Liver (tissue), 9 donors: ENCODE measurements around the gene DTNB. TPM values are rescaled to one million over a fixed set of nuclear protein-coding genes. Genes with fewer than 3 reads are reported as not detected.
A peak's percentile ranks its signal among the peaks of the same experiment; 100 is the strongest.

Experiments
- DNase-seq: peaks from one replicate; pipeline ENCODE4 v3.0.0-alpha.2; 2017; ENCODE audit warnings: low spot score
- H3K27ac ChIP-seq, 2 donors: one replicate each; pipeline ENCODE4 v1.7.0; 2013; ENCODE audit warnings: inconsistent platforms in 2 of 2, low read length in 2 of 2, control low read depth in 1 of 2, low read depth in 1 of 2, mild to moderate bottlenecking in 1 of 2
- H3K27me3 ChIP-seq, 4 donors: one replicate each; pipeline versions ENCODE4 v1.6.1 to v1.7.0; 2013; ENCODE audit warnings: low read length in 3 of 4, inconsistent platforms in 1 of 4, mild to moderate bottlenecking in 1 of 4, moderate library complexity in 1 of 4; ENCODE audit not compliant: control insufficient read depth in 4 of 4, insufficient read depth in 4 of 4
- H3K36me3 ChIP-seq, 4 donors: one replicate each; pipeline versions ENCODE4 v1.6.1 to v1.7.0; 2013; ENCODE audit warnings: low read length in 3 of 4, mild to moderate bottlenecking in 3 of 4, low read depth in 1 of 4, moderate library complexity in 1 of 4; ENCODE audit not compliant: control insufficient read depth in 4 of 4, insufficient read depth in 3 of 4
- H3K4me1 ChIP-seq, 4 donors: one replicate each; pipeline versions ENCODE4 v1.6.1 to v1.7.0; 2013; ENCODE audit warnings: low read length in 3 of 4, mild to moderate bottlenecking in 3 of 4, moderate library complexity in 1 of 4; ENCODE audit not compliant: control insufficient read depth in 4 of 4, insufficient read depth in 4 of 4
- H3K4me3 ChIP-seq, 3 donors: one replicate each; pipeline versions ENCODE4 v1.6.1 to v1.7.0; 2013; ENCODE audit warnings: low read length in 3 of 3, control low read depth in 1 of 3, low read depth in 1 of 3, mild to moderate bottlenecking in 1 of 3
- H3K9ac ChIP-seq, 2 donors: one replicate each; pipeline ENCODE4 v1.7.0; 2013; ENCODE audit warnings: low read length in 2 of 2, mild to moderate bottlenecking in 2 of 2, moderate library complexity in 2 of 2, control low read depth in 1 of 2, low read depth in 1 of 2
- H3K9me3 ChIP-seq, 4 donors: one replicate each; pipeline versions ENCODE4 v1.6.1 to v1.7.0; 2013; ENCODE audit warnings: low read length in 3 of 4; ENCODE audit not compliant: control insufficient read depth in 4 of 4
- ATF3 ChIP-seq: IDR thresholded peaks from 2 replicates; pipeline ENCODE4 v1.6.1; 2016; ENCODE audit warnings: antibody characterized with exemption
- EGR1 ChIP-seq, 2 donors: IDR thresholded peaks; 2 replicates each; pipeline ENCODE4 v1.6.1; 2016 to 2018; ENCODE audit warnings: antibody characterized with exemption in 2 of 2, low read depth in 2 of 2
- FOXA1 ChIP-seq: IDR thresholded peaks from 2 replicates; pipeline ENCODE4 v1.6.1; 2016; ENCODE audit warnings: antibody characterized with exemption
- FOXA2 ChIP-seq: IDR thresholded peaks from 2 replicates; pipeline ENCODE4 v1.6.1; 2016; ENCODE audit warnings: antibody characterized with exemption
- GABPA ChIP-seq, 2 donors: IDR thresholded peaks in 1 of 2; conservative IDR thresholded peaks in 1 of 2; 2 replicates each; pipeline ENCODE4 v1.6.1; 2016; ENCODE audit warnings: antibody characterized with exemption in 2 of 2, mild to moderate bottlenecking in 1 of 2, moderate library complexity in 1 of 2
- HNF4A ChIP-seq, 2 donors: conservative IDR thresholded peaks; 2 replicates each; pipeline ENCODE4 v1.6.1; 2016; ENCODE audit warnings: antibody characterized with exemption in 2 of 2, mild to moderate bottlenecking in 2 of 2
- HNF4G ChIP-seq: IDR thresholded peaks from 2 replicates; pipeline ENCODE4 v1.6.1; 2016; ENCODE audit warnings: antibody characterized with exemption
- JUND ChIP-seq, 2 donors: IDR thresholded peaks; 2 replicates each; pipeline ENCODE4 v1.6.1; 2016; ENCODE audit warnings: antibody characterized with exemption in 2 of 2
- NR2F2 ChIP-seq: IDR thresholded peaks from 2 replicates; pipeline ENCODE4 v1.6.1; 2016; ENCODE audit warnings: antibody characterized with exemption
- RAD21 ChIP-seq, 2 donors: IDR thresholded peaks; 2 replicates each; pipeline ENCODE4 v1.6.1; 2016; ENCODE audit warnings: antibody characterized with exemption in 2 of 2, mild to moderate bottlenecking in 2 of 2
- REST ChIP-seq: IDR thresholded peaks from 2 replicates; pipeline ENCODE4 v1.6.1; 2016; ENCODE audit warnings: antibody characterized with exemption, mild to moderate bottlenecking
- RXRA ChIP-seq, 2 donors: IDR thresholded peaks; 2 replicates each; pipeline ENCODE4 v1.6.1; 2017 to 2018; ENCODE audit warnings: antibody characterized with exemption in 2 of 2, mild to moderate bottlenecking in 1 of 2
- SP1 ChIP-seq: IDR thresholded peaks from 2 replicates; pipeline ENCODE4 v1.6.1; 2018; ENCODE audit warnings: antibody characterized with exemption, mild to moderate bottlenecking
- TAF1 ChIP-seq: conservative IDR thresholded peaks from 2 replicates; pipeline ENCODE4 v1.6.1; 2016; ENCODE audit warnings: antibody characterized with exemption, mild to moderate bottlenecking
- YY1 ChIP-seq: IDR thresholded peaks from 2 replicates; pipeline ENCODE4 v1.6.1; 2016; ENCODE audit warnings: antibody characterized with exemption, mild to moderate bottlenecking
- ZBTB33 ChIP-seq: IDR thresholded peaks from 2 replicates; pipeline ENCODE4 v1.6.1; 2016; ENCODE audit warnings: antibody characterized with exemption
- WGBS: extraction: QIAGEN DNeasy Blood & Tissue Kit; methylation state at CpG from one replicate; pipeline ENCODE4 v1.1.7; 2013; 5-methylcytosine and 5-hydroxymethylcytosine counted together
- polyA plus RNA-seq, 2 donors: library from polyadenylated mRNA; stranded (reverse) in 1 of 2; unstranded in 1 of 2; fragments of 200-250 nt in 1 of 2; fragments of >200 nt in 1 of 2; fragmentation: Nextera tagmentation in 1 of 2; extraction: Ambion mirVana in 1 of 2; gene quantifications; one replicate each; pipeline versions ENCODE4 v1.2.1 to v1.2.3, GENCODE V29; 2013 to 2015
- total RNA-seq, 2 donors: library from RNA; depleted of rRNA; stranded (reverse); fragments of >200 nt; gene quantifications; one replicate each; pipeline ENCODE4 v1.2.3, GENCODE V29; 2014
- TF ChIP-seq, protein P1 (sequence below): fragments of 150-350 bp; IDR thresholded peaks from 2 replicates; pipeline ENCODE4 v1.5.1; 2017; ENCODE audit warnings: improper control_type of control experiment, low read depth, low read length; ENCODE audit not compliant: missing input control
- TF ChIP-seq, protein P2 (sequence below): IDR thresholded peaks from 2 replicates; pipeline ENCODE4 v1.6.1; 2016; ENCODE audit warnings: antibody characterized with exemption
- donor health status: healthy.
- donor health status: healthy.
- donor health status: healthy.
- donor health status: healthy.
- donor health status: healthy.

DTNB gene
- total and polyA plus RNA-seq, 4 donors: 3.3 to 10.5 (median 6.4) TPM

DNA sequence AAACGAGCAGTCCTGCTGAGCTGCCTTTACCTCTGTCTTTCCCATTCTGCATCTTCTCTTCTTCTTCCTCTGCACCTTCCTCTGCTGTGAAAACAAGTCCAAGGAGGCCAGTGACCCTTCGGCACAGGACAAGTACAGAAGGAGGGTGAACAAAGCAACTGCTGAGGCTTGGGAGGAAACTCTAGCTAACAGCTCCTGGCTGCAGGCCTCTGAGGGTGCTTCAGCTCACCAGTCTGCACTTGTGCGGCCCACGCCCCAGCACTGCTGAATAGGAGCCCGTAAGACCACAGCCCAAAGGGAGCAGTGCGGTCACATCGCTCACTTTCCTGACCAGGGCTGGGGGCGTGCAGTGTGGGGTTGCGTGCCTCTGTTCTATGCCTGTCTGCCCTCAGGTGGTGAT is 289.6 kb downstream of the DTNB start (continued):
- TF ChIP-seq REST (no peak), RXRA (IDR thresholded peaks at IDR 0.05) (no peak), YY1 (no peak), HNF4G (no peak), EGR1 (IDR thresholded peaks at IDR 0.05; ENCODE audit: low read depth in 2 of 2) (no peak), RAD21 (IDR thresholded peaks at IDR 0.05) (no peak), TAF1 (no peak)

- H3K27ac ChIP-seq: no peak overlapping the region
- TF ChIP-seq TAF1 (no peak), ZBTB33 (no peak), HNF4A (conservative IDR thresholded peaks at IDR 0.05) (no peak), JUND (IDR thresholded peaks at IDR 0.05) (no peak), YY1 (no peak), GABPA (IDR thresholded peaks at IDR 0.05 in 1 of 2, conservative IDR thresholded peaks at IDR 0.05 in 1 of 2) (no peak), EGR1 (IDR thresholded peaks at IDR 0.05; ENCODE audit: low read depth in 2 of 2) (no peak), REST (no peak), HNF4G (no peak), ATF3 (no peak), RAD21 (IDR thresholded peaks at IDR 0.05) (no peak), NR2F2 (no peak), FOXA2 (no peak), RXRA (IDR thresholded peaks at IDR 0.05) (no peak), FOXA1 (no peak), SP1 (no peak)
- TF ChIP-seq, protein P1, sequence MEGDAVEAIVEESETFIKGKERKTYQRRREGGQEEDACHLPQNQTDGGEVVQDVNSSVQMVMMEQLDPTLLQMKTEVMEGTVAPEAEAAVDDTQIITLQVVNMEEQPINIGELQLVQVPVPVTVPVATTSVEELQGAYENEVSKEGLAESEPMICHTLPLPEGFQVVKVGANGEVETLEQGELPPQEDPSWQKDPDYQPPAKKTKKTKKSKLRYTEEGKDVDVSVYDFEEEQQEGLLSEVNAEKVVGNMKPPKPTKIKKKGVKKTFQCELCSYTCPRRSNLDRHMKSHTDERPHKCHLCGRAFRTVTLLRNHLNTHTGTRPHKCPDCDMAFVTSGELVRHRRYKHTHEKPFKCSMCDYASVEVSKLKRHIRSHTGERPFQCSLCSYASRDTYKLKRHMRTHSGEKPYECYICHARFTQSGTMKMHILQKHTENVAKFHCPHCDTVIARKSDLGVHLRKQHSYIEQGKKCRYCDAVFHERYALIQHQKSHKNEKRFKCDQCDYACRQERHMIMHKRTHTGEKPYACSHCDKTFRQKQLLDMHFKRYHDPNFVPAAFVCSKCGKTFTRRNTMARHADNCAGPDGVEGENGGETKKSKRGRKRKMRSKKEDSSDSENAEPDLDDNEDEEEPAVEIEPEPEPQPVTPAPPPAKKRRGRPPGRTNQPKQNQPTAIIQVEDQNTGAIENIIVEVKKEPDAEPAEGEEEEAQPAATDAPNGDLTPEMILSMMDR: no peak
- TF ChIP-seq, protein P2, sequence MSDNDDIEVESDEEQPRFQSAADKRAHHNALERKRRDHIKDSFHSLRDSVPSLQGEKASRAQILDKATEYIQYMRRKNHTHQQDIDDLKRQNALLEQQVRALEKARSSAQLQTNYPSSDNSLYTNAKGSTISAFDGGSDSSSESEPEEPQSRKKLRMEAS: no peak
- H3K9me3 ChIP-seq: no peaks in the 10 kb centered on the region
- H3K36me3 ChIP-seq: peaks cover 0 to 3% (median 0%) of the 10 kb centered on the region in 4 donors
- 87% methylated on average over 7 of the region's 7 CpGs for WGBS
- no peaks in the 10 kb centered on the region for H3K27me3 ChIP-seq
- peak; percentile 3 for DNase-seq
- no peak overlapping the region for H3K4me3 ChIP-seq
- peaks cover 0 to 11% (median 6%) of the 10 kb centered on the region in 4 donors for H3K4me1 ChIP-seq
- H3K9ac ChIP-seq: no peak overlapping the region
Observed at GRCh38 chr2:25381502-25381901, 291.9 kb downstream of the DTNB start.
